ENCODE data around the gene ETNK1. TPM values are rescaled to one million over a fixed set of nuclear protein-coding genes. Genes with fewer than 3 reads are reported as not detected.
"Not testable (repeated sequence)": the region's sequence is repeated elsewhere in the genome, so short reads cannot be mapped to it uniquely, and the experiment has no call there.

The ETNK1 gene
- total and polyA plus RNA-seq, 2 donors (not counting 1 experiment from before 2014, with no cell fraction given), result 19.0 to 56.1 TPM

- H3K9me3 ChIP-seq (ENCODE audit: control insufficient read depth, insufficient read depth, low read depth, low read length), result no peaks in the 10 kb centered on the region
Measured at GRCh38 chr12:22610131-22610530, 14.8 kb upstream of the ETNK1 start.

GRCh38 chr12:22612822-22613221 lies 12.1 kb upstream of the ETNK1 start:
- H4K20me1 ChIP-seq (ENCODE audit: control insufficient read depth, extremely low read depth, insufficient read depth, low read length); H3K4me3 ChIP-seq (replicated peaks in 1 of 4; ENCODE audit: control extremely low read depth in 1 of 4, insufficient read depth in 1 of 4, low read depth in 3 of 4, low read length in 4 of 4); DNase-seq (ENCODE audit: low read depth in 2 of 2); H3K4me1 ChIP-seq (ENCODE audit: control insufficient read depth, extremely low read depth, insufficient read depth, low read length); H3K36me3 ChIP-seq (ENCODE audit: control insufficient read depth, insufficient read depth, low read length); H3K9ac ChIP-seq (ENCODE audit: insufficient read depth, low read length); H3K4me2 ChIP-seq (ENCODE audit: extremely low read depth, insufficient read depth, low read length); H3K27me3 ChIP-seq (ENCODE audit: control insufficient read depth, insufficient read depth, low read length); H3K27ac ChIP-seq (ENCODE audit: insufficient read depth, low read length); H3K79me2 ChIP-seq (ENCODE audit: control insufficient read depth, insufficient read depth, low read length); H3K9me3 ChIP-seq (ENCODE audit: control insufficient read depth, insufficient read depth, low read depth, low read length); H2AFZ ChIP-seq (ENCODE audit: low read length): not testable (repeated sequence)

More at GRCh38 chr12:22610131-22610530, 14.8 kb upstream of the ETNK1 start:
- TF ChIP-seq, protein P1, sequence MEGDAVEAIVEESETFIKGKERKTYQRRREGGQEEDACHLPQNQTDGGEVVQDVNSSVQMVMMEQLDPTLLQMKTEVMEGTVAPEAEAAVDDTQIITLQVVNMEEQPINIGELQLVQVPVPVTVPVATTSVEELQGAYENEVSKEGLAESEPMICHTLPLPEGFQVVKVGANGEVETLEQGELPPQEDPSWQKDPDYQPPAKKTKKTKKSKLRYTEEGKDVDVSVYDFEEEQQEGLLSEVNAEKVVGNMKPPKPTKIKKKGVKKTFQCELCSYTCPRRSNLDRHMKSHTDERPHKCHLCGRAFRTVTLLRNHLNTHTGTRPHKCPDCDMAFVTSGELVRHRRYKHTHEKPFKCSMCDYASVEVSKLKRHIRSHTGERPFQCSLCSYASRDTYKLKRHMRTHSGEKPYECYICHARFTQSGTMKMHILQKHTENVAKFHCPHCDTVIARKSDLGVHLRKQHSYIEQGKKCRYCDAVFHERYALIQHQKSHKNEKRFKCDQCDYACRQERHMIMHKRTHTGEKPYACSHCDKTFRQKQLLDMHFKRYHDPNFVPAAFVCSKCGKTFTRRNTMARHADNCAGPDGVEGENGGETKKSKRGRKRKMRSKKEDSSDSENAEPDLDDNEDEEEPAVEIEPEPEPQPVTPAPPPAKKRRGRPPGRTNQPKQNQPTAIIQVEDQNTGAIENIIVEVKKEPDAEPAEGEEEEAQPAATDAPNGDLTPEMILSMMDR (conservative IDR thresholded peaks at IDR 0.05 in 1 of 2, IDR thresholded peaks at IDR 0.05 in 1 of 2; ENCODE audit: low read depth in 1 of 2, low read length in 2 of 2), result no peak
- no peak for TF ChIP-seq EZH2 (IDR thresholded peaks at IDR 0.05; ENCODE audit: low read length, missing control alignments)
- H2AFZ ChIP-seq (ENCODE audit: low read length), result no peak overlapping the region
- no peak overlapping the region for H3K4me2 ChIP-seq (ENCODE audit: extremely low read depth, insufficient read depth, low read length)
- no peaks in the 10 kb centered on the region for H4K20me1 ChIP-seq (ENCODE audit: control insufficient read depth, extremely low read depth, insufficient read depth, low read length)
- no peak overlapping the region for H3K9ac ChIP-seq (ENCODE audit: insufficient read depth, low read length)
- no peaks in the 10 kb centered on the region for H3K4me1 ChIP-seq (ENCODE audit: control insufficient read depth, extremely low read depth, insufficient read depth, low read length)
- H3K27ac ChIP-seq (ENCODE audit: insufficient read depth, low read length), result no peak overlapping the region
- no peak overlapping the region for H3K4me3 ChIP-seq (replicated peaks in 1 of 4; ENCODE audit: control extremely low read depth in 1 of 4, insufficient read depth in 1 of 4, low read depth in 3 of 4, low read length in 4 of 4)
- no peaks in the 10 kb centered on the region for H3K79me2 ChIP-seq (ENCODE audit: control insufficient read depth, insufficient read depth, low read length)
- no peaks in the 10 kb centered on the region for H3K27me3 ChIP-seq (ENCODE audit: control insufficient read depth, insufficient read depth, low read length)
- no peaks in the 10 kb centered on the region for H3K36me3 ChIP-seq (ENCODE audit: control insufficient read depth, insufficient read depth, low read length)
- no peak for DNase-seq (ENCODE audit: low read depth in 2 of 2)

GRCh38 chr12:22615963-22616501 lies 8.9 kb upstream of the ETNK1 start:
- Histone ChIP-seq H3K27ac (ENCODE audit: insufficient read depth, low read length) (no peak overlapping the region), H3K36me3 (ENCODE audit: control insufficient read depth, insufficient read depth, low read length) (no peaks in the 10 kb centered on the region), H3K79me2 (ENCODE audit: control insufficient read depth, insufficient read depth, low read length) (no peaks in the 10 kb centered on the region), H3K4me1 (ENCODE audit: control insufficient read depth, extremely low read depth, insufficient read depth, low read length) (no peaks in the 10 kb centered on the region), H3K9ac (ENCODE audit: insufficient read depth, low read length) (no peak overlapping the region), H4K20me1 (ENCODE audit: control insufficient read depth, extremely low read depth, insufficient read depth, low read length) (no peaks in the 10 kb centered on the region), H3K9me3 (ENCODE audit: control insufficient read depth, insufficient read depth, low read depth, low read length) (no peaks in the 10 kb centered on the region), H2AFZ (ENCODE audit: low read length) (no peak overlapping the region), H3K4me2 (ENCODE audit: extremely low read depth, insufficient read depth, low read length) (no peak overlapping the region), H3K27me3 (ENCODE audit: control insufficient read depth, insufficient read depth, low read length) (no peaks in the 10 kb centered on the region), H3K4me3 (replicated peaks in 1 of 4; ENCODE audit: control extremely low read depth in 1 of 4, insufficient read depth in 1 of 4, low read depth in 3 of 4, low read length in 4 of 4) (no peak overlapping the region)
- TF ChIP-seq EZH2 (IDR thresholded peaks at IDR 0.05; ENCODE audit: low read length, missing control alignments), result no peak
- TF ChIP-seq, protein P1 (conservative IDR thresholded peaks at IDR 0.05 in 1 of 2, IDR thresholded peaks at IDR 0.05 in 1 of 2; ENCODE audit: low read depth in 1 of 2, low read length in 2 of 2), result no peak
- no peak for DNase-seq (ENCODE audit: low read depth in 2 of 2)

Measured in fibroblast of lung (primary cell).